Activated naive CD4-positive, alpha-beta T cell treated with Interleukin-2 at 50 U/mL for 16 hours (primary cell): ENCODE results near the gene FRY.

Source experiments
- DNase-seq: peaks from one replicate; pipeline ENCODE4 v3.0.0-alpha.2; 2020

FRY gene

GRCh38 chr13:32228330-32229041, 196.9 kb downstream of the FRY start:
- no peak for DNase-seq

DNA sequence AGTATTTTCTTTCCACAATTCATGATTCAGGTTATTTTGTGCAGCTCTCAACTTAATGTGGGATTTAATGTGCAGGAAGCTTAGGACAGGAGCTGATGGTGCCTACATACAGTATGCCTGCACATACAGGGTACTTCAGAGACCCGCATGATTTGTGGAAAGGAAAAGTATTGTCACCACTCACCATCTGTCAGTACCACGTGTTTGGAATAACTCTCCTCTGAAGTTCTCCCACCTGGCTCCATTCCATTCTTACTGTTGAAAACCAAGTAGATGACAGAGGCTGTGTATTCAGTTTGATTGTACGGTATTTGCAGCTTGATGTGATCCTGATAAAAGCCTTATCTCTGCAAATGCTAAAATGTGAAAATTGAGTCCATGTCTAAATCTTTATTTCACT, 197.9 kb downstream of the FRY start:
- no peak for DNase-seq

DNA sequence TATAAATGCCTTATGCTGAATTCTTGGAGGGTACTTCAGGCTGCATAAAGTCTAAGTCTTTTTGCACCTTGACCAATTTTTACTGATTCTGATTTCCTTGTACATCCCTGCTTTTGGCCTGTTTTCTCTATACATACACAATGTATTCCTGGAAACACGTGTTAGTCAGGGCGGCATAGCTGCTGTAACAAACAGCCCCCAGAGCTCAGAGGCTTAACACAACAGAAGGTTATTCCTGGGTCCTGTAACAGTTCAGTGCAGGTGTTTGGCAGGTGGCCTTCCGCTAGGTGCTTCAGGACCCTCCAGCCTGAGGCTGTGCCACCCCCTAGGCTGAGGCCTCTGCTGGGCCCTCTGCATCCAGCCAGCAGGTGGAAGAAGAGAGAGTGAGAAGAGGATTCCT, 200.7 kb downstream of the FRY start:
- DNase-seq: no peak

GRCh38 chr13:32233062-32233461, 201.5 kb downstream of the FRY start:
- no peak for DNase-seq

DNA sequence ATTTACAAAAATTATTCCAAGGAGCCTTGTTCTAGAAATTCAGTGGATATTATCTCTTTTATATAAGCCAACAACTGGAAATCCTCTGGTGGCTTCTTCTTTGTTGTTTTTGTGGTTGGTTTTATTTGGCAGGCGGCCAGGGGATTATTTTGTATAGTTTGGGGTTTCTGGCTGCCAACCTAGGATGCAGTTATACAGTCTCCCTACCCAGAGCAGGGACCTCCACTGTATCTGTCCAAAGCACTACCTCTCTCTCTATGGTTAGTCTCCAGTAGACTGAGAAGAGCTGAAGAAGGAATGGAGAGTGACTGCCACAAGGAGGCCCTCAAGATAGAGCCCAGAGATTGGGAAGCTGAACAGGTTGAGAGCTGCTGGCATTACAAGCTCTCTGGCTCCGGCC, 203.3 kb downstream of the FRY start:
- DNase-seq: no peak

- DNase-seq: no peak
These were observed 206.1 kb downstream of the FRY start for GRCh38 chr13:32237681-32238080.

GRCh38 chr13:32243695-32244094, 212.1 kb downstream of the FRY start:
- DNase-seq: no peak

GRCh38 chr13:32245555-32245954, 214.0 kb downstream of the FRY start:
- DNase-seq: no peak

- peak; percentile 31 for DNase-seq
These were observed 214.9 kb downstream of the FRY start for GRCh38 chr13:32246468-32246867.

GRCh38 chr13:32247887-32248286, 216.3 kb downstream of the FRY start:
- no peak for DNase-seq

DNA sequence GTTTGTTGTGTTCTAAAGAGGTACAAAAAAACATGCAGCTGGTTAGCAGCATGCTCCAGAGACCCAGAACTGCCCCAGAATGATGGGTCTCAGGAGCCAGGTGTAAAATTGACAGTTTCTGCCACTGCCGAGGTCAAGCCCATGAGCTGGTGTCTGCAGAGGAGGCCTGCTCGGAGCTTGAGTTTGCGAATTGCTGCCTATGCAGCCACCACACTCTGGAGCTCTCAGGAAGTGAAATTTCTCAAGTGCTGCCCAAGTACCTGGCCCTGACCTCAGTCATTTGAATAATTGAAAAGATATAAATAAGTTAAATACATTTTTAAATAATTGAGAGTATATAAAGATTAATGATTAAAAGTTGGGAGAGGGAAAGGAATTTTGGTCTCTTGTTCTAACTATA, 217.2 kb downstream of the FRY start:
- no peak for DNase-seq

- no peak for DNase-seq
These were observed 221.4 kb downstream of the FRY start for GRCh38 chr13:32252812-32253438.

- DNase-seq: no peak
These were observed 222.4 kb downstream of the FRY start for GRCh38 chr13:32253911-32254399.

GRCh38 chr13:32254416-32254815, 222.8 kb downstream of the FRY start:
- DNase-seq: no peak

DNA sequence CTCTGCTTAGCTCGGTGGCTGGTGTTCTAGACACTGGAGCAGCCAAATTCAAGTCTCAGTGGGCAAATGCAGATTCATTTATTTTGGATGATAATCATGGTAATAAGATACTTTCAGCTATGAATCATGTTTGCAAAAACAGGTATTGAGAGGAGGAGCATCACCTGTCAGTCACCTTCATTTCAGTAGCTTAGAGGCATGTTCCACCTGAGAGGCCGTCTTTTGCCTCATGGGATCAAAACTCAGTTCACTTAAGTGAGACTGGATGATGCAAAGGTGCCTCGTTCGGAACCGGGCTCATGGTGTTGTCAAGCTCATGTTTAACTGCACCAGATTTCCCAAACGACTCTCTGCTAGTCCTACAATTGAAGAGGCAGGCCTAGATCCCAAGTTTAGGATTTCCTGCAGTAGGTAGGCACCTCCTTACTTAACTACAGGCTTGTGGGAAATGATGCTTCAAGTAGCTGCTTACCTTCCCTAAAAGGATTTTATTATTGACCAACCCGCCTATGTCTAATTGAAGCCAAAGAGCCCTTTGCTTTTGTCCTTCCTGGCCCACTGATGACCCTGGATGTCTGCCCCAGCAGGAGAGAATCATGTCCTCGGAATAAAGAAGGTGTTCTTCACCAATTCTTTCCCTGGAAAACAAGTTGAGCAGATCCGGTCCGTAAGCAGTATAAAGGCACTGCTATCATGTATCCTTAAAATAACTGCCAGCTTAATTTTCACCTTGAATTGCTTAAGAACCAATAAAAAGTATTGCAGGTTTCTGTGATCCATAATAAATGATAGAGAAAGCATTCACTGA, 223.5 kb downstream of the FRY start:
- no peak for DNase-seq

DNA sequence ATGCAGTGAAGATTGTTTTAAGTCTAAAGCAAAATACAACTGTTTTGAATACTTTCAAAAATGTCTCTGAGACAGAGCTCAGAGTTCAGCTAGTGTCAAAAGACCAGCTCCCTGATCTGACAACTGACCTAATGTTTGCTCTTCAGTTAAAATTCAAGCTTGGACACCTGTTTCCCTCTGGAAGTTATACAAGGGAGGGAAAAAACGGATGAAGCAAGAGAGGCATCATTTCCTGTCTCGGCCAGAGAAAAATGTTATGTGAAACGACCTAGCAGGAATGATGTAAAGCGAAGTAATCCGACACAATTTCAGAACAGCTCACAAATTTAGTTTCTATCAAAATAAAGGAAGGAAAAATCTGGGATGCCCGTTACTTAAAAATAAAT, 224.1 kb downstream of the FRY start:
- no peak for DNase-seq

GRCh38 chr13:32256243-32256642, 224.7 kb downstream of the FRY start:
- no peak for DNase-seq

DNA sequence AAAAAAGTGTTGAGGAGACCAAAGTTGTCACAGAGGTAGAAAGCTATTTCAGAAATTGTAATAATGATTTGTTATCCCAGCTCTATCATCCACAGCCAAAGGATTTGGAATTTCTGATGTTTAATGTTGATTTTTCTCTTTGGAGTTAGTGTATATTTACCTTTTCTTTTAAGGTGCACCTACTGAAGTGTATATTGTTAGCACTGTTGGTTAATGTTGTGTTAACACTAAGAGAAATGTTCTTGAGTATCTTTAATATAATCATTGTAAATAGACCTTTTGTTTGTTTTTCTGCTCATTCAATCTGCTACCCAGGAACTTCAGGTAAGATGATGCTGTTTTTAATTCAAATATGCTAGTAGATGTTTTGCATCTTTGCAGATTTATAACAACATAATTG, 226.1 kb downstream of the FRY start:
- DNase-seq: no peak

GRCh38 chr13:32259116-32259515, 227.5 kb downstream of the FRY start:
- no peak for DNase-seq

DNA sequence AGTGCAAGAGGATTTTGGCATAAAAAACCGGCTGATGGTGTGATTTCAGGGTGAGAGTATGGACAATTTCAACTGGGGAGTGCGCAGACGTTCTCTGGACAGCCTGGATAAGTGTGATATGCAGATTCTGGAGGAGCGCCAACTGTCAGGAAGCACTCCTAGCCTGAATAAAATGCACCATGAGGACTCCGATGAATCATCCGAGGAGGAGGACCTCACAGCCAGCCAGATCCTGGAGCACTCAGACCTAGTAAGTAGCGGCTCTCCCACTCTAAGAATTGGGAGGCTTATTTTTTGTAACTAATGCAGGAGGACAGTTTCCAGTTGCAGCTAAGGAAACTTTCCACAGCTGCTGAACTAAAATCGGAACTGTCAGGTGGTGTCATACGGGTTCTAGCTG, 230.0 kb downstream of the FRY start:
- DNase-seq: no peak

- no peak for DNase-seq
These were observed 230.6 kb downstream of the FRY start for GRCh38 chr13:32262165-32262564.

GRCh38 chr13:32262619-32263018, 231.0 kb downstream of the FRY start:
- DNase-seq: no peak

GRCh38 chr13:32264407-32264806, 232.8 kb downstream of the FRY start:
- DNase-seq: no peak

DNA sequence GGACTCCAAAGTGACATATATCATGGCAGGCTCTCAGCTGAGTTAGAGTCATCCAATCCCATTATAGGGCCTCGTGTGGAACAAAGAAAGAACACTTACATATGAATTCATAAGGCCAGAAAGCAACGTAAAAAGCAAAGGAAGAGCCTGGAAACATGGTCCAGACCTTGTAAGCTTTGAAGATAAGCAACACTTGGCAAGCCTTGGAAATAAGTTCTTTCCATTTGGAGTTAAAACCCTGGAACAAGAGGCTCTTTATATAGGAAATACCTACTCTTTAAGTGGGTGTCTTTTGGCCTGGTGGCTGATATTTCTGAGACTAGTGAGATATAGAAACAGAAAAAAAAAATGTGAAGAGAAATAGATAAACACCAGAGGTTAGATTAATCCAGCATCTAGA, 234.2 kb downstream of the FRY start:
- no peak for DNase-seq
